B cell (primary cell): ENCODE data around the gene EXOC4. TPM values are rescaled to one million over a fixed set of nuclear protein-coding genes. Genes with fewer than 3 reads are reported as not detected.

ENCODE experiments used
- ATAC-seq: fragments of 200-7000 bp; cut with Tn5 transposase; one replicate; pipeline ENCODE4 v1.10.0; 2021; ENCODE audit warnings: low read depth, mild to moderate bottlenecking, moderate number of reproducible peaks, moderate library complexity
- CTCF ChIA-PET: fragments of 350-600 bp; sonication (Branson Sonifier 250); formaldehyde crosslinking; loops from one replicate; lab custom pipeline; 2021; ENCODE audit warnings: antibody characterized with exemption, inconsistent platforms; lab: Charles Lee
- POLR2A ChIA-PET: fragments of 350-600 bp; sonication (Branson Sonifier 250); formaldehyde crosslinking; loops from one replicate; lab custom pipeline; 2021; ENCODE audit warnings: antibody characterized with exemption; lab: Charles Lee
- DNase-seq: peaks from one replicate; pipeline ENCODE4 v3.0.0; 2013
- H2AFZ ChIP-seq: 2 replicates; pipeline ENCODE4 v1.6.1; 2012; ENCODE audit warnings: mild to moderate bottlenecking, low read depth, low read length; ENCODE audit not compliant: insufficient read depth, poor library complexity, severe bottlenecking
- H3K27ac ChIP-seq, 2 donors: 1 replicate in 1 of 2; 2 replicates in 1 of 2; pipeline ENCODE4 v1.5.1; 2012 to 2013; ENCODE audit warnings: low read length in 2 of 2, mild to moderate bottlenecking in 2 of 2, moderate library complexity in 1 of 2
- H3K27me3 ChIP-seq, 4 experiments: fragments of 200-600 bp in 1 of 4; sonication (generic) in 1 of 4; replicated peaks in 1 of 4; 1 replicate in 2 of 4; 2 replicates in 2 of 4; pipeline versions ENCODE4 v1.6.1 to v1.7.0; 2013 to 2016; ENCODE audit warnings: low read length in 3 of 4, mild to moderate bottlenecking in 2 of 4, mixed read lengths in 1 of 4, moderate library complexity in 1 of 4; ENCODE audit not compliant: insufficient read depth in 4 of 4, control insufficient read depth in 3 of 4; ENCODE audit errors: control extremely low read depth in 1 of 4
- H3K36me3 ChIP-seq, 2 experiments: replicated peaks in 1 of 2; 1 replicate in 1 of 2; 2 replicates in 1 of 2; pipeline versions ENCODE4 v1.6.1 to v1.7.1; 2013; ENCODE audit warnings: low read length in 1 of 2; ENCODE audit not compliant: insufficient read depth in 2 of 2, control insufficient read depth in 1 of 2; ENCODE audit errors: control extremely low read depth in 1 of 2, extremely low read depth in 1 of 2
- H3K4me1 ChIP-seq, 2 donors: fragments of 200-600 bp in 1 of 2; sonication (generic) in 1 of 2; 1 replicate in 1 of 2; 2 replicates in 1 of 2; pipeline versions ENCODE4 v1.5.1 to v1.6.1; 2013 to 2017; ENCODE audit warnings: low read length in 2 of 2; ENCODE audit not compliant: control insufficient read depth in 2 of 2, insufficient read depth in 2 of 2
- H3K4me2 ChIP-seq: replicated peaks from 2 replicates; pipeline ENCODE3; 2012; ENCODE audit warnings: mild to moderate bottlenecking, low read depth, low read length; ENCODE audit not compliant: poor library complexity, severe bottlenecking
- H3K4me3 ChIP-seq, 5 experiments: fragments of 200-600 bp in 1 of 5; sonication (generic) in 1 of 5; 1 replicate in 3 of 5; 2 replicates in 2 of 5; pipeline versions ENCODE4 v1.5.1 to v1.7.0; 2011 to 2016; ENCODE audit warnings: low read length in 4 of 5, mild to moderate bottlenecking in 4 of 5, low read depth in 2 of 5, control low read depth in 1 of 5, moderate library complexity in 1 of 5; ENCODE audit not compliant: insufficient read depth in 1 of 5; ENCODE audit errors: control extremely low read depth in 1 of 5, extremely low read depth in 1 of 5
- H3K79me2 ChIP-seq: fragments of 200-600 bp; sonication (generic); one replicate; pipeline ENCODE4 v1.6.0; 2016; ENCODE audit warnings: low read length; ENCODE audit not compliant: control insufficient read depth, insufficient read depth
- H3K9ac ChIP-seq: fragments of 200-600 bp; sonication (generic); 2 replicates; pipeline ENCODE4 v1.6.1; 2017; ENCODE audit warnings: mild to moderate bottlenecking, low read length, moderate library complexity
- H3K9me3 ChIP-seq, 3 donors: one replicate each; pipeline versions ENCODE4 v1.6.1 to v1.7.1; 2013; ENCODE audit warnings: low read length in 2 of 3; ENCODE audit not compliant: control insufficient read depth in 2 of 3, insufficient read depth in 1 of 3; ENCODE audit errors: control extremely low read depth in 1 of 3
- H4K20me1 ChIP-seq: 2 replicates; pipeline ENCODE4 v1.6.0; 2012; ENCODE audit warnings: mild to moderate bottlenecking, low read length; ENCODE audit not compliant: insufficient read depth, control insufficient read depth, poor library complexity, severe bottlenecking
- H3K27ac Mint-ChIP-seq: one replicate; pipeline ENCODE4 v1.8.0; 2021; ENCODE audit warnings: mixed read lengths
- H3K27me3 Mint-ChIP-seq: one replicate; pipeline ENCODE4 v1.8.0; 2021; ENCODE audit warnings: mixed read lengths
- H3K4me1 Mint-ChIP-seq: one replicate; pipeline ENCODE4 v1.8.0; 2021; ENCODE audit warnings: mixed read lengths
- H3K4me3 Mint-ChIP-seq: one replicate; pipeline ENCODE4 v1.8.0; 2021; ENCODE audit warnings: mixed read lengths
- H3K9me3 Mint-ChIP-seq: one replicate; pipeline ENCODE4 v1.8.0; 2022; ENCODE audit warnings: mixed read lengths; ENCODE audit not compliant: insufficient read depth
- EZH2 ChIP-seq: IDR thresholded peaks from 2 replicates; pipeline ENCODE4 v1.6.1; 2012; ENCODE audit warnings: borderline replicate concordance, low read depth, mild to moderate bottlenecking, moderate library complexity, low read length; ENCODE audit not compliant: insufficient read depth, poor library complexity, severe bottlenecking
- WGBS: methylation state at CpG from one replicate; pipeline ENCODE4 v1.1.5; 2013; ENCODE audit warnings: missing lambda C conversion rate; ENCODE audit not compliant: insufficient coverage; 5-methylcytosine and 5-hydroxymethylcytosine counted together
- intact Hi-C: fragments of 100-400 bp; cut with micrococcal nuclease; formaldehyde crosslinking; loops from one replicate; pipeline ENCODE4 v1.10.0; 2022
- polyA plus RNA-seq: library from polyadenylated mRNA; depleted of rRNA; stranded (reverse); fragments of >200 nt; gene quantifications from 2 replicates; pipeline ENCODE4 v1.2.3, GENCODE V29; 2012
- total RNA-seq, 2 donors: library from RNA; stranded (reverse); fragments of 120-200 nt in 1 of 2; gene quantifications; 1 replicate in 1 of 2; 2 replicates in 1 of 2; pipeline versions ENCODE4 v1.2.3 to v1.2.4, GENCODE V29; 2013 to 2022
- TF ChIP-seq, protein P1 (sequence below): fragments of 200-600 bp; IDR thresholded peaks from one replicate; pipeline ENCODE4 v1.8.0; 2022; ENCODE audit warnings: antibody characterized with exemption, mild to moderate bottlenecking

EXOC4 gene
- total and polyA plus RNA-seq, 2 donors (not counting 1 experiment from before 2014, with no cell fraction given) = 16.7 to 135 TPM

GRCh38 chr7:133959505-133959904 is 706.6 kb downstream of the EXOC4 start:
- H3K9me3 ChIP-seq = peaks cover 0 to 12% (median 0%) of the 10 kb centered on the region in 3 donors
- intact Hi-C loops = no loop called here
- H3K9ac ChIP-seq = no peak overlapping the region
- H3K27me3 Mint-ChIP-seq = no peaks in the 10 kb centered on the region
- H3K9me3 Mint-ChIP-seq = peaks cover 3% of the 10 kb centered on the region
- no CpG with 5 or more reads among the region's 2 CpGs for WGBS
- H3K4me3 ChIP-seq = no peak overlapping the region
- ChIA-PET CTCF (no interaction called here), POLR2A (no interaction called here)
- no peaks in the 10 kb centered on the region for H3K36me3 ChIP-seq
- no peaks in the 10 kb centered on the region for H3K4me1 ChIP-seq
- no peak overlapping the region for H2AFZ ChIP-seq
- no peaks in the 10 kb centered on the region for H4K20me1 ChIP-seq
- H3K4me2 ChIP-seq = no peak overlapping the region
- H3K79me2 ChIP-seq = no peaks in the 10 kb centered on the region
- H3K4me1 Mint-ChIP-seq = no peaks in the 10 kb centered on the region
- TF ChIP-seq, protein P1, sequence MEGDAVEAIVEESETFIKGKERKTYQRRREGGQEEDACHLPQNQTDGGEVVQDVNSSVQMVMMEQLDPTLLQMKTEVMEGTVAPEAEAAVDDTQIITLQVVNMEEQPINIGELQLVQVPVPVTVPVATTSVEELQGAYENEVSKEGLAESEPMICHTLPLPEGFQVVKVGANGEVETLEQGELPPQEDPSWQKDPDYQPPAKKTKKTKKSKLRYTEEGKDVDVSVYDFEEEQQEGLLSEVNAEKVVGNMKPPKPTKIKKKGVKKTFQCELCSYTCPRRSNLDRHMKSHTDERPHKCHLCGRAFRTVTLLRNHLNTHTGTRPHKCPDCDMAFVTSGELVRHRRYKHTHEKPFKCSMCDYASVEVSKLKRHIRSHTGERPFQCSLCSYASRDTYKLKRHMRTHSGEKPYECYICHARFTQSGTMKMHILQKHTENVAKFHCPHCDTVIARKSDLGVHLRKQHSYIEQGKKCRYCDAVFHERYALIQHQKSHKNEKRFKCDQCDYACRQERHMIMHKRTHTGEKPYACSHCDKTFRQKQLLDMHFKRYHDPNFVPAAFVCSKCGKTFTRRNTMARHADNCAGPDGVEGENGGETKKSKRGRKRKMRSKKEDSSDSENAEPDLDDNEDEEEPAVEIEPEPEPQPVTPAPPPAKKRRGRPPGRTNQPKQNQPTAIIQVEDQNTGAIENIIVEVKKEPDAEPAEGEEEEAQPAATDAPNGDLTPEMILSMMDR = no peak
- TF ChIP-seq EZH2 = no peak
- H3K27ac ChIP-seq = no peak overlapping the region
- ATAC-seq (no peak), DNase-seq (no peak)
- H3K27ac Mint-ChIP-seq = no peak overlapping the region
- H3K27me3 ChIP-seq = no peaks in the 10 kb centered on the region
- no peak overlapping the region for H3K4me3 Mint-ChIP-seq

DNA sequence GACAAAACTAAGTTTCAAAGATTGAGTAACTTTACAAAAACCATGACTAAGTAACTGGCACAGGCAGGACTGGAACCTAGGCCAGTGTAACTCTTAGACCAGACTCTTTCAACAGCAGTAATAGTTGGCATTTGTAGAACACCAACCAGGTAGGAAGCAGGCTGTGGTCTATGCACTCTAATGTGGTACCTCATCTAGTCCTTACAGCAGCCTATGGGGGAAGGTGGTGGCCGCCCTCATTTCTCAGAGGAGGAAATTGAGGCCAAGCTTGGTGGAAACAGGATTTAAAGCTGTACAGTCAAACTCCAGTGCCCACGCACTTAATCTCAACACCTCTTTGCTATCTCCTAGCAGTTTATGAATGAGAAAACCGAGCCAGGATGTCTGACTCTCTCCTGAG is 708.8 kb downstream of the EXOC4 start:
- Histone ChIP-seq H3K9ac (no peak overlapping the region), H2AFZ (no peak overlapping the region), H3K36me3 (no peaks in the 10 kb centered on the region), H3K27ac (no peak overlapping the region), H3K27me3 (no peaks in the 10 kb centered on the region), H3K79me2 (no peaks in the 10 kb centered on the region), H3K9me3 (no peaks in the 10 kb centered on the region), H3K4me3 (no peak overlapping the region), H4K20me1 (no peaks in the 10 kb centered on the region), H3K4me2 (no peak overlapping the region), H3K4me1 (no peaks in the 10 kb centered on the region)
- peaks cover 5% of the 10 kb centered on the region for H3K9me3 Mint-ChIP-seq
- ChIA-PET CTCF (no interaction called here), POLR2A (no interaction called here)
- ATAC-seq = no peak
- H3K4me1 Mint-ChIP-seq = no peaks in the 10 kb centered on the region
- no peak overlapping the region for H3K27ac Mint-ChIP-seq
- no peak overlapping the region for H3K4me3 Mint-ChIP-seq
- TF ChIP-seq, protein P1 = no peak
- no peak for TF ChIP-seq EZH2
- WGBS = no CpG with 5 or more reads among the region's 3 CpGs
- H3K27me3 Mint-ChIP-seq = no peaks in the 10 kb centered on the region
- intact Hi-C loops = no loop called here
- no peak for DNase-seq
